Adrenal gland (tissue), 12 donors: Measurements from ENCODE around the gene CLEC4G. TPM values are rescaled to one million over a fixed set of nuclear protein-coding genes. Genes with fewer than 3 reads are reported as not detected.

Source experiments
- DNase-seq, 7 donors: peaks; one replicate each; pipeline ENCODE4 v3.0.0-alpha.2; 2019 to 2020
- H3K27ac ChIP-seq, 5 donors: fragments of 200-600 bp; sonication (generic) in 4 of 5; 1 replicate in 3 of 5; 2 replicates in 2 of 5; pipeline versions ENCODE4 v1.5.1 to v1.8.0; 2016 to 2020; ENCODE audit warnings: mild to moderate bottlenecking in 1 of 5
- H3K27me3 ChIP-seq: fragments of 200-600 bp; 2 replicates; pipeline ENCODE4 v1.8.0; 2021
- H3K36me3 ChIP-seq, 2 donors: fragments of 200-600 bp; replicated peaks in 1 of 2; 1 replicate in 1 of 2; 2 replicates in 1 of 2; pipeline versions ENCODE4 v1.5.1 to v1.8.0; 2018 to 2022
- H3K4me1 ChIP-seq, 2 donors: fragments of 200-600 bp; replicated peaks in 1 of 2; 1 replicate in 1 of 2; 2 replicates in 1 of 2; pipeline versions ENCODE4 v1.5.1 to v1.8.0; 2018 to 2021
- H3K4me3 ChIP-seq, 4 donors: fragments of 200-600 bp; sonication (generic) in 3 of 4; one replicate each; pipeline ENCODE4 v1.5.1; 2016 to 2018
- H3K9me3 ChIP-seq, 3 donors: fragments of 200-600 bp; sonication (generic) in 1 of 3; replicated peaks in 1 of 3; 1 replicate in 2 of 3; 2 replicates in 1 of 3; pipeline versions ENCODE4 v1.5.1 to v1.8.0; 2016 to 2021
- CTCF ChIP-seq, 6 experiments: fragments of 450-650 bp in 4 of 6; fragments of 200-600 bp in 2 of 6; sonication (generic) in 1 of 6; IDR thresholded peaks; 1 replicate in 5 of 6; 2 replicates in 1 of 6; pipeline versions ENCODE4 v1.5.1 to v1.8.0; 2016 to 2021; ENCODE audit warnings: antibody characterized with exemption in 6 of 6, mild to moderate bottlenecking in 2 of 6, moderate library complexity in 1 of 6
- POLR2A ChIP-seq, 2 donors: fragments of 450-650 bp; IDR thresholded peaks; one replicate each; pipeline ENCODE4 v1.6.1; 2017; ENCODE audit warnings: antibody characterized with exemption in 2 of 2, mild to moderate bottlenecking in 2 of 2, moderate library complexity in 1 of 2
- WGBS, 4 donors: extraction: QIAGEN DNeasy Blood & Tissue Kit in 2 of 4; methylation state at CpG; one replicate each; pipeline versions ENCODE4 v1.1.5 to v1.1.7; 2013 to 2017; 5-methylcytosine and 5-hydroxymethylcytosine counted together
- intact Hi-C, 2 donors: fragments of 100-400 bp; cut with DNase I; formaldehyde crosslinking; loops; one replicate each; pipeline versions ENCODE4 v1.14.1 to v1.15.0; 2022 to 2023
- polyA plus RNA-seq, 3 donors: library from polyadenylated mRNA; stranded (reverse); fragments of 200-250 nt in 2 of 3; fragments of 350-450 nt in 1 of 3; fragmentation: Illumina TruSeq in 1 of 3; extraction: RNeasy Lipid Tissue Mini Kit (QIAGEN cat#74804) in 1 of 3; gene quantifications; one replicate each; pipeline ENCODE4 v1.2.3, GENCODE V29; 2013 to 2014
- total RNA-seq, 9 donors: library from RNA; depleted of rRNA in 4 of 9; stranded (reverse); fragments of >200 nt in 4 of 9; fragments of 120-200 nt in 1 of 9; fragmentation: NEBNext Ultra II Directional in 1 of 9; extraction: Animal tissue kit (Norgen Biotek cat#: 25700) in 1 of 9; gene quantifications; one replicate each; pipeline versions ENCODE4 v1.1.0 to v1.2.4, GENCODE V29; 2013 to 2023
- donor health status: healthy with polysubstance abuse.
- donor health status: Bipolar disorder and iron deficiency.
- donor health status: DM: yes; HTN: yes; CAD: no.
- donor health status: DM: no; HTN: no; CAD: no.
- donor health status: DM: no; HTN: no; CAD: no.
- donor health status: DM: yes; HTN: yes; CAD: no.

The CLEC4G gene
- total and polyA plus RNA-seq, 12 donors, result 0.26 to 2.2 (median 0.87) TPM; not detected in 4

DNA sequence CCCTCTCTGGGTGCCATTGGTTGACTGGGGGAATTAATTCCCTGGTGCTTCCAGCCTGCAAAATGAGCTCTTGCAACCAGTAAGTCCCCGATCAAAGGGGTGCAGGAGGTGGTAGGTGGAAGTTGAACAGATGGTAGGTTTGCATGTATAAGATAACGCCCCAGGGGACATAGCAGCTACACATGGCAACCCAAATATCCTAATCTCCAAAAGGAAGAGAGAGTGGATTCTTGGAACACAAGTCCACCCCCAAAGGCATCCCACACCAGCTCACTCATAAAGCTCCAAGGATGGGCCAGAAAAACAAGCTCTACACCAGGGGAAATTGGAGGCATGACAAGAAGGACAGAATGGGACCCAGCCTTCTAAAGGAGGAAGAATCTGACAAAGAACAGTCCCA is 10.7 kb upstream of the CLEC4G start:
- Histone ChIP-seq H3K4me3 (no peak overlapping the region), H3K9me3 (no peaks in the 10 kb centered on the region), H3K36me3 (no peaks in the 10 kb centered on the region), H3K27me3 (no peaks in the 10 kb centered on the region), H3K27ac (no peak overlapping the region), H3K4me1 (no peaks in the 10 kb centered on the region)
- no peak for DNase-seq
- 82 to 85% (median 84%) methylated on average over 2 of the region's 2 CpGs for WGBS, 4 donors
- no peak for TF ChIP-seq POLR2A (IDR thresholded peaks at IDR 0.05)
- TF ChIP-seq CTCF (IDR thresholded peaks at IDR 0.05), result no peak
- intact Hi-C loops, result no loop called here

DNA sequence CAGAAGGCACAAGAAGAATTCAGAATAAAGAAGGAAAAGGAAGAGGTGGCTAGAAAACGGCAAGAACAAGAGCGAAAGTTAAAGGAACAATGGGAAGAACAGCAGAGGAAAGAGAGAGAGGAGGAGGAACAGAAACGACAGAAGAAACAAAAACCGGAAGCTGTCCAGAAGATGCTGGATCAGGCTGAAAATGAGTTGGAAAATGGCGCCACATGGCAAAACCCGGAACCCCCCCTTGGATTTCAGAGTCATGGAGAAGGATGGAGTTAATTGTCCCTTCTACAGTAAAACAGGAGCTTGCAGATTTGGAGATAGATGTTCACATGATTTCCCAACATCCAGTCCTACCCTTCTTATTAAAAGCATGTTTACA is 8.8 kb upstream of the CLEC4G start:
- 66 to 82% (median 69%) methylated on average over 6 of the region's 6 CpGs for WGBS, 4 donors
- no peak overlapping the region for H3K4me3 ChIP-seq
- no peak for TF ChIP-seq CTCF (IDR thresholded peaks at IDR 0.05)
- TF ChIP-seq POLR2A (IDR thresholded peaks at IDR 0.05), result no peak
- no peaks in the 10 kb centered on the region for H3K4me1 ChIP-seq
- H3K27me3 ChIP-seq, result no peaks in the 10 kb centered on the region
- H3K27ac ChIP-seq, result peak overlapping the region in 1 of 5 donors; percentile 22
- no peak for DNase-seq
- no peaks in the 10 kb centered on the region for H3K36me3 ChIP-seq
- H3K9me3 ChIP-seq, result no peaks in the 10 kb centered on the region
- intact Hi-C loops, result no loop called here

- 69 to 74% (median 73%) methylated on average over 19 of the region's 19 CpGs for WGBS, 4 donors
- Histone ChIP-seq H3K27me3 (no peaks in the 10 kb centered on the region), H3K4me1 (no peaks in the 10 kb centered on the region), H3K9me3 (no peaks in the 10 kb centered on the region), H3K4me3 (no peak overlapping the region), H3K36me3 (no peaks in the 10 kb centered on the region), H3K27ac (peak overlapping the region in 2 of 5 donors; percentile 22 to 45)
- TF ChIP-seq POLR2A (IDR thresholded peaks at IDR 0.05) (no peak), CTCF (IDR thresholded peaks at IDR 0.05) (no peak)
- intact Hi-C loops, result no loop called here
- DNase-seq, result no peak
Observed at GRCh38 chr19:7739801-7740681, 8.1 kb upstream of the CLEC4G start.

- Histone ChIP-seq H3K4me1 (no peaks in the 10 kb centered on the region), H3K27me3 (no peaks in the 10 kb centered on the region), H3K9me3 (no peaks in the 10 kb centered on the region), H3K36me3 (no peaks in the 10 kb centered on the region), H3K27ac (peak overlapping the region in 1 of 5 donors; percentile 45), H3K4me3 (no peak overlapping the region)
- 7 to 32% (median 28%) methylated on average over 2 of the region's 2 CpGs for WGBS, 4 donors
- intact Hi-C loops, result no loop called here
- DNase-seq, result no peak
- TF ChIP-seq CTCF (IDR thresholded peaks at IDR 0.05) (no peak), POLR2A (IDR thresholded peaks at IDR 0.05) (no peak)
Observed at GRCh38 chr19:7739211-7739755, 7.4 kb upstream of the CLEC4G start.
